ENCODE results near the gene BCAT1. TPM values are rescaled to one million over a fixed set of nuclear protein-coding genes. Genes with fewer than 3 reads are reported as not detected.

Gene BCAT1
- total and polyA plus RNA-seq, 2 donors (not counting 1 experiment from before 2014, with no cell fraction given) = 0.33 to 9.6 TPM

DNA sequence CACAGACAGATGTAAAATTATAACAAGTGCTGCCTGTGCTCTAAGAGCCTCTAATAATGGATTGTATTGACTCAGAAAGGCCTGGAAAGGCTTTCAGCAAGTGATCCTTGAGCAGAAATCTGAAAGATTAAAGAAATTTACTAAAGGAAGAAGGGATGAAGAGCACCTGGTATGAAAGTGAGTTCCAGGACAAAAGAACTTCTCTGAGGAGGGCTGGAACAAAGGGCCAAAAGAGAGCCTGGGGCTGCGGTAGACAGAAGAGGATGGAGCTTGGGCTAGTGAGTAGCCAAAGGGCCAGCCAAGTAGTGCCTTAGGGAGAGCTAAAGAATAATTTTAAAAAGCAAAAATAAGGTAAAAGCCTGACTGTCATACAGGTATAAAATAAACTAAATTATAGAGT is 44.0 kb downstream of the BCAT1 start:
- intact Hi-C loops (cut with micrococcal nuclease) = no loop called here

DNA sequence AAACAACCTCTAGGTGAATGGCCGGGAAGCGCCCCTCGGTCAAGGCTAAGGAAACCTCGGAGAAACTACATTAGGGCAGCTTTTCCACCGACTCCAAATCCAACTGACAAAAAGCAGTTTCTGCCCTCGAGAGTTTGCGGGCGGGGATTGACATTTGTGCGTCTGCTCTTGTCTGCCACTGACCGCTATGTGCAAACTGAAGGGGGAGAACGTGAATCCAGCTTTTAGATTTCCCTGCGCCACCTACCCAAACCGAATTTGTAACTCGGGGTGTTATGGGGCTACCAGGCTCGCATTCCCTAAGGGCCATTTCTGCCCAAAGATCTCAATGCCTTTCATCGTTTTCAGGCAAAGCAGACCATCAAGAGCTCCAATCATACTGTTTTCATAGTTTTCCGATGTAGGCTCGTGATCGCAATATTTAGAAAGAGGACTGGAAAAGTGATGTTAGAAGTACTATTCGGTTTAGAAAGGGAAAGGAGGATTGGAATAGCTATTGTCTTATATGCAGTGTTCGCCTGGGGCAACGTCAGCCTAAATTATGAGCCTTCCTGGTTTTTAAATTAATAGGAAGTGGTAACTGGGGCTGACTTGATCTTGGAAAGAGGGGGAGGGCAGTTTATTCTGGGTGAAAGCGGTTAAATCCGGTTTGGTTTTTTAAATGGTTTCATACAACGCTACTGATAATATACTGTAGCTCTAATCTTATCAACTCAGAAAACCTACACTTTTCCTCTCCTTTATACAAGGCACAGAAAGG is 45.4 kb downstream of the BCAT1 start:
- Mint-ChIP-seq H3K27ac (no peak overlapping the region), H3K27me3 (peaks cover 23% of the 10 kb centered on the region), H3K4me3 (peak overlapping the region; percentile 91), H3K4me1 (peaks cover 15% of the 10 kb centered on the region), H3K9me3 (ENCODE audit: insufficient read depth) (no peaks in the 10 kb centered on the region)
- WGBS (ENCODE audit: insufficient coverage) = 2% methylated on average over 15 of the region's 25 CpGs
- DNase-seq (peak; percentile 37), ATAC-seq (ENCODE audit: low read depth) (no peak)
- no peak for TF ChIP-seq EZH2 (IDR thresholded peaks at IDR 0.05; ENCODE audit: borderline replicate concordance, insufficient read depth, low read depth, low read length, poor library complexity, severe bottlenecking)
- TF ChIP-seq, protein P1, sequence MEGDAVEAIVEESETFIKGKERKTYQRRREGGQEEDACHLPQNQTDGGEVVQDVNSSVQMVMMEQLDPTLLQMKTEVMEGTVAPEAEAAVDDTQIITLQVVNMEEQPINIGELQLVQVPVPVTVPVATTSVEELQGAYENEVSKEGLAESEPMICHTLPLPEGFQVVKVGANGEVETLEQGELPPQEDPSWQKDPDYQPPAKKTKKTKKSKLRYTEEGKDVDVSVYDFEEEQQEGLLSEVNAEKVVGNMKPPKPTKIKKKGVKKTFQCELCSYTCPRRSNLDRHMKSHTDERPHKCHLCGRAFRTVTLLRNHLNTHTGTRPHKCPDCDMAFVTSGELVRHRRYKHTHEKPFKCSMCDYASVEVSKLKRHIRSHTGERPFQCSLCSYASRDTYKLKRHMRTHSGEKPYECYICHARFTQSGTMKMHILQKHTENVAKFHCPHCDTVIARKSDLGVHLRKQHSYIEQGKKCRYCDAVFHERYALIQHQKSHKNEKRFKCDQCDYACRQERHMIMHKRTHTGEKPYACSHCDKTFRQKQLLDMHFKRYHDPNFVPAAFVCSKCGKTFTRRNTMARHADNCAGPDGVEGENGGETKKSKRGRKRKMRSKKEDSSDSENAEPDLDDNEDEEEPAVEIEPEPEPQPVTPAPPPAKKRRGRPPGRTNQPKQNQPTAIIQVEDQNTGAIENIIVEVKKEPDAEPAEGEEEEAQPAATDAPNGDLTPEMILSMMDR (IDR thresholded peaks at IDR 0.05) = no peak
- peak overlapping the region; percentile 90 for H3K4me2 ChIP-seq (replicated peaks; ENCODE audit: low read depth, low read length, poor library complexity, severe bottlenecking)
- peaks cover 0 to 30% (median 13%) of the 10 kb centered on the region in 4 experiments for H3K27me3 ChIP-seq (replicated peaks in 1 of 4; ENCODE audit: control extremely low read depth in 1 of 4, control insufficient read depth in 3 of 4, insufficient read depth in 4 of 4, low read length in 3 of 4)
- H3K36me3 ChIP-seq (replicated peaks in 1 of 2; ENCODE audit: control extremely low read depth in 1 of 2, control insufficient read depth in 1 of 2, extremely low read depth in 1 of 2, insufficient read depth in 2 of 2, low read length in 1 of 2) = no peaks in the 10 kb centered on the region
- H3K27ac ChIP-seq (ENCODE audit: low read length in 2 of 2) = no peak overlapping the region
- no peaks in the 10 kb centered on the region for H3K79me2 ChIP-seq (ENCODE audit: control insufficient read depth, insufficient read depth, low read length)
- H2AFZ ChIP-seq (ENCODE audit: insufficient read depth, low read depth, low read length, poor library complexity, severe bottlenecking) = peak overlapping the region; percentile 62
- ChIA-PET CTCF (no interaction called here), POLR2A (no interaction called here)
- no peaks in the 10 kb centered on the region for H4K20me1 ChIP-seq (ENCODE audit: control insufficient read depth, insufficient read depth, low read length, poor library complexity, severe bottlenecking)
- intact Hi-C loops (cut with micrococcal nuclease) = no loop called here
- H3K4me1 ChIP-seq (ENCODE audit: control insufficient read depth in 2 of 2, insufficient read depth in 2 of 2, low read length in 2 of 2) = peaks cover 19% of the 10 kb centered on the region in 2 donors
- peaks cover 0 to 4% (median 0%) of the 10 kb centered on the region in 3 donors for H3K9me3 ChIP-seq (ENCODE audit: control extremely low read depth in 1 of 3, control insufficient read depth in 2 of 3, insufficient read depth in 1 of 3, low read length in 2 of 3)
- peak overlapping the region; percentile 31 to 67 (median 57) for H3K4me3 ChIP-seq (ENCODE audit: control extremely low read depth in 1 of 5, extremely low read depth in 1 of 5, insufficient read depth in 1 of 5, low read depth in 2 of 5, low read length in 4 of 5)
- H3K9ac ChIP-seq (ENCODE audit: low read length) = peak overlapping the region; percentile 68

More for the DNA sequence above, 44.0 kb downstream of the BCAT1 start:
- CTCF ChIA-PET = no interaction called here
- Histone ChIP-seq H3K79me2 (ENCODE audit: control insufficient read depth, insufficient read depth, low read length) (no peaks in the 10 kb centered on the region), H3K9me3 (ENCODE audit: control extremely low read depth in 1 of 3, control insufficient read depth in 2 of 3, insufficient read depth in 1 of 3, low read length in 2 of 3) (peaks cover 0 to 4% (median 0%) of the 10 kb centered on the region in 3 donors), H3K27me3 (replicated peaks in 1 of 4; ENCODE audit: control extremely low read depth in 1 of 4, control insufficient read depth in 3 of 4, insufficient read depth in 4 of 4, low read length in 3 of 4) (peaks cover 0 to 30% (median 13%) of the 10 kb centered on the region in 4 experiments), H3K36me3 (replicated peaks in 1 of 2; ENCODE audit: control extremely low read depth in 1 of 2, control insufficient read depth in 1 of 2, extremely low read depth in 1 of 2, insufficient read depth in 2 of 2, low read length in 1 of 2) (no peaks in the 10 kb centered on the region), H3K9ac (ENCODE audit: low read length) (no peak overlapping the region), H3K27ac (ENCODE audit: low read length in 2 of 2) (no peak overlapping the region), H4K20me1 (ENCODE audit: control insufficient read depth, insufficient read depth, low read length, poor library complexity, severe bottlenecking) (no peaks in the 10 kb centered on the region), H2AFZ (ENCODE audit: insufficient read depth, low read depth, low read length, poor library complexity, severe bottlenecking) (no peak overlapping the region), H3K4me2 (replicated peaks; ENCODE audit: low read depth, low read length, poor library complexity, severe bottlenecking) (no peak overlapping the region), H3K4me3 (ENCODE audit: control extremely low read depth in 1 of 5, extremely low read depth in 1 of 5, insufficient read depth in 1 of 5, low read depth in 2 of 5, low read length in 4 of 5) (no peak overlapping the region), H3K4me1 (ENCODE audit: control insufficient read depth in 2 of 2, insufficient read depth in 2 of 2, low read length in 2 of 2) (peaks cover 19% of the 10 kb centered on the region in 2 donors)
- no peak overlapping the region for H3K27ac Mint-ChIP-seq
- DNase-seq (no peak), ATAC-seq (ENCODE audit: low read depth) (no peak)
- no peak overlapping the region for H3K4me3 Mint-ChIP-seq
- H3K4me1 Mint-ChIP-seq = peaks cover 15% of the 10 kb centered on the region
- POLR2A ChIA-PET = no interaction called here
- H3K9me3 Mint-ChIP-seq (ENCODE audit: insufficient read depth) = no peaks in the 10 kb centered on the region
- H3K27me3 Mint-ChIP-seq = peaks cover 23% of the 10 kb centered on the region
- TF ChIP-seq, protein P1 (IDR thresholded peaks at IDR 0.05) = no peak
- no peak for TF ChIP-seq EZH2 (IDR thresholded peaks at IDR 0.05; ENCODE audit: borderline replicate concordance, insufficient read depth, low read depth, low read length, poor library complexity, severe bottlenecking)
- no CpG with 5 or more reads among the region's 1 CpG for WGBS (ENCODE audit: insufficient coverage)

Measured in B cell (primary cell).